Nephron progenitor cell (in vitro differentiated cells): Measurements from ENCODE around the gene OR1Q1.

Experiments
- DNase-seq: peaks from one replicate; pipeline ENCODE4 v3.0.0; 2021
- H3K27ac Mint-ChIP-seq: 2 replicates; pipeline ENCODE4 v1.8.0; 2021; ENCODE audit warnings: mild to moderate bottlenecking, moderate library complexity, mixed read lengths
- H3K27me3 Mint-ChIP-seq: 2 replicates; pipeline ENCODE4 v1.8.0; 2021; ENCODE audit warnings: mild to moderate bottlenecking, low read depth, mixed read lengths; ENCODE audit not compliant: poor library complexity
- H3K36me3 Mint-ChIP-seq: 2 replicates; pipeline ENCODE4 v1.8.0; 2021; ENCODE audit warnings: low read depth, mixed read lengths
- H3K4me1 Mint-ChIP-seq: 2 replicates; pipeline ENCODE4 v1.8.0; 2021; ENCODE audit warnings: mixed read lengths
- H3K4me3 Mint-ChIP-seq: 2 replicates; pipeline ENCODE4 v1.8.0; 2021; ENCODE audit warnings: mild to moderate bottlenecking, moderate library complexity, mixed read lengths
- H3K9me3 Mint-ChIP-seq: 2 replicates; pipeline ENCODE4 v1.8.0; 2021; ENCODE audit warnings: mild to moderate bottlenecking, moderate library complexity, mixed read lengths
- TF ChIP-seq, protein P1 (sequence below): fragments of 200-600 bp; sonication (generic); IDR thresholded peaks from 2 replicates; pipeline ENCODE4 v1.5.0; 2021; ENCODE audit warnings: antibody characterized with exemption

OR1Q1 gene

DNA sequence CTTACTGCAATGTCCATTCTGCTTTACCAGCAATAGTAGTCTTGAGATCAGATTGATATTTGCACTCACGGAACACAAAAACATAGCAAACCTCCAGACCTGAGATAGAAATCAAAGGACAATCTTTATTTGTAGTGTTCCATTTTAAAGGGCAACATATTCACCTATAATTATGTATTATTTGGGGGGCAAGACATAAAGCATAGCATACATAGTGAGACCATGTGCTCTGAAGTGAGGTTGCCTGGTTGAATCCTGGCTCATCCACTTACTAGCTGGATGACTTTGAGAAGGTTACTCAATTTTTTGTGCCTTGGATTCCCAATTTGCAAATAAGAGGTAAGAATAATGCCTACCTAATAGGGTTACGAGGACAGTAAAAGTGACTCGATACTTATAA lies 43.0 kb downstream of the OR1Q1 start, which contains the start of gene OR1B1:
Gene OR1B1, minus strand, starts transcription at position 101 of the 400 bp plus-strand sequence.
- Mint-ChIP-seq H3K27ac (no peak within 1 kb of the TSS), H3K27me3 (peaks cover 4% of the 10 kb centered on the region), H3K36me3 (no peaks in the 10 kb centered on the region), H3K4me3 (no peak within 1 kb of the TSS), H3K4me1 (no peaks in the 10 kb centered on the region), H3K9me3 (peaks cover 40% of the 10 kb centered on the region)
- TF ChIP-seq, protein P1, sequence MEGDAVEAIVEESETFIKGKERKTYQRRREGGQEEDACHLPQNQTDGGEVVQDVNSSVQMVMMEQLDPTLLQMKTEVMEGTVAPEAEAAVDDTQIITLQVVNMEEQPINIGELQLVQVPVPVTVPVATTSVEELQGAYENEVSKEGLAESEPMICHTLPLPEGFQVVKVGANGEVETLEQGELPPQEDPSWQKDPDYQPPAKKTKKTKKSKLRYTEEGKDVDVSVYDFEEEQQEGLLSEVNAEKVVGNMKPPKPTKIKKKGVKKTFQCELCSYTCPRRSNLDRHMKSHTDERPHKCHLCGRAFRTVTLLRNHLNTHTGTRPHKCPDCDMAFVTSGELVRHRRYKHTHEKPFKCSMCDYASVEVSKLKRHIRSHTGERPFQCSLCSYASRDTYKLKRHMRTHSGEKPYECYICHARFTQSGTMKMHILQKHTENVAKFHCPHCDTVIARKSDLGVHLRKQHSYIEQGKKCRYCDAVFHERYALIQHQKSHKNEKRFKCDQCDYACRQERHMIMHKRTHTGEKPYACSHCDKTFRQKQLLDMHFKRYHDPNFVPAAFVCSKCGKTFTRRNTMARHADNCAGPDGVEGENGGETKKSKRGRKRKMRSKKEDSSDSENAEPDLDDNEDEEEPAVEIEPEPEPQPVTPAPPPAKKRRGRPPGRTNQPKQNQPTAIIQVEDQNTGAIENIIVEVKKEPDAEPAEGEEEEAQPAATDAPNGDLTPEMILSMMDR = no peak
- DNase-seq = no peak

DNA sequence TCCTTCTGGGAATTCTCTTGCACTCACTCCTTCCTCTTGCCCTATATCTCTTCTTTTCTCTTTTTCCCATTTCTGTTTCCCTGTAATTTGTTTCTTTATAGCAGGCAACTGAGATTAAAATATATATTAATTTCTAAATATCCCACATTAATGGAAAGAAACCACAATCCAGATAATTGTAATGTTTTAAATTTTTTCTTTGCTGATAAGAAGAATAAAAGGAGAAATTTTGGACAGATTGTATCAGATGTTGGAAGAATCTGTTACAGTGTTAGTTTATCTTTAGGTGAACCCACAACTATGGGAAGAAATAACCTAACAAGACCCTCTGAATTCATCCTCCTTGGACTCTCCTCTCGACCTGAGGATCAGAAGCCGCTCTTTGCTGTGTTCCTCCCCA lies 46.9 kb downstream of the OR1Q1 start, which contains the start of gene OR1L1:
Gene OR1L1, plus strand, starts transcription at position 301 of the 400 bp plus-strand sequence. Its CDS starts 0 bp downstream, at position 301.
- peaks cover 52% of the 10 kb centered on the region for H3K9me3 Mint-ChIP-seq

More for the DNA sequence above, 46.9 kb downstream of the OR1Q1 start, which contains the start of gene OR1L1:
- Mint-ChIP-seq H3K4me3 (no peak within 1 kb of the TSS), H3K4me1 (no peaks in the 10 kb centered on the region), H3K36me3 (no peaks in the 10 kb centered on the region), H3K27ac (no peak within 1 kb of the TSS), H3K27me3 (peaks cover 4% of the 10 kb centered on the region)
- DNase-seq = no peak
- TF ChIP-seq, protein P1 = no peak
